Fibroblast of lung (primary cell): ENCODE data around the gene KRABD2.

Source experiments
- CTCF ChIP-seq, 2 donors: IDR thresholded peaks in 1 of 2; conservative IDR thresholded peaks in 1 of 2; 1 replicate in 1 of 2; 2 replicates in 1 of 2; pipeline ENCODE4 v1.5.1; 2011 to 2012; ENCODE audit warnings: low read length in 2 of 2, control low read depth in 1 of 2, inconsistent platforms in 1 of 2, low read depth in 1 of 2, mild to moderate bottlenecking in 1 of 2
- EZH2 ChIP-seq: IDR thresholded peaks from 2 replicates; pipeline ENCODE4 v1.5.1; 2012; ENCODE audit warnings: low read length, control low read depth, mild to moderate bottlenecking; ENCODE audit errors: missing control alignments

GRCh38 chr17:8360260-8360659 lies 16.2 kb downstream of the KRABD2 start:
- TF ChIP-seq CTCF (conservative IDR thresholded peaks at IDR 0.05 in 1 of 2, IDR thresholded peaks at IDR 0.05 in 1 of 2; ENCODE audit: low read depth in 1 of 2, low read length in 2 of 2) (no peak), EZH2 (no peak)
